Astrocyte of the cerebellum (primary cell): Measurements from ENCODE around the gene KSR2.
"Not testable (repeated sequence)": the region's sequence is repeated elsewhere in the genome, so short reads cannot be mapped to it uniquely, and the experiment has no call there.

Source experiments
- DNase-seq: peaks from one replicate; pipeline ENCODE4 v3.0.0-alpha.2; 2011; ENCODE audit warnings: low read depth
- H3K4me3 ChIP-seq: 2 replicates; pipeline ENCODE4 v1.5.1; 2011; ENCODE audit warnings: mild to moderate bottlenecking, low read depth, low read length, moderate library complexity
- CTCF ChIP-seq: IDR thresholded peaks from 2 replicates; pipeline ENCODE4 v1.5.1; 2012; ENCODE audit warnings: low read length, low read depth, moderate library complexity, mild to moderate bottlenecking; ENCODE audit errors: missing control alignments
- in situ Hi-C: cut with HindIII; loops from 2 replicates; pipeline ENCODE4 v1.10.0; 2017; ENCODE audit warnings: low sequenced_read_pairs

KSR2 gene

GRCh38 chr12:117897372-117898161 lies 71.2 kb downstream of the KSR2 start:
- in situ Hi-C loops = loop anchor here (5.0 to 10.0 kb wide), 2 partner anchors 63 to 105 kb away; no protein-coding TSS in a partner anchor
- TF ChIP-seq CTCF = no peak
- no peak overlapping the region for H3K4me3 ChIP-seq
- no peak for DNase-seq

- no peak overlapping the region for H3K4me3 ChIP-seq
- in situ Hi-C loops = loop anchor here (5.0 to 10.0 kb wide), 2 partner anchors 61 to 106 kb away; no protein-coding TSS in a partner anchor
- TF ChIP-seq CTCF = no peak
- DNase-seq = no peak
Observed at GRCh38 chr12:117896009-117896408, 72.8 kb downstream of the KSR2 start.

- no peak for TF ChIP-seq CTCF
- no peak for DNase-seq
- no peak overlapping the region for H3K4me3 ChIP-seq
- in situ Hi-C loops = loop anchor here (10.0 kb wide), 1 partner anchor 58 kb away; no protein-coding TSS in a partner anchor
Observed at GRCh38 chr12:117892441-117892840, 76.3 kb downstream of the KSR2 start.

GRCh38 chr12:117891265-117891664 lies 77.5 kb downstream of the KSR2 start:
- not testable (repeated sequence) for H3K4me3 ChIP-seq, DNase-seq
- in situ Hi-C loops = loop anchor here (10.0 kb wide), 1 partner anchor 56 kb away; no protein-coding TSS in a partner anchor

- DNase-seq = no peak
- TF ChIP-seq CTCF = no peak
- H3K4me3 ChIP-seq = no peak overlapping the region
- in situ Hi-C loops = loop anchor here (10.0 kb wide), 1 partner anchor 56 kb away; no protein-coding TSS in a partner anchor
Observed at GRCh38 chr12:117890644-117891043, 78.1 kb downstream of the KSR2 start.

- TF ChIP-seq CTCF = no peak
- in situ Hi-C loops = loop anchor here (10.0 kb wide), 1 partner anchor 55 kb away; no protein-coding TSS in a partner anchor
- no peak overlapping the region for H3K4me3 ChIP-seq
- DNase-seq = no peak
Observed at GRCh38 chr12:117890137-117890536, 78.7 kb downstream of the KSR2 start.

- H3K4me3 ChIP-seq = no peak overlapping the region
- in situ Hi-C loops = no loop called here
- DNase-seq = no peak
- no peak for TF ChIP-seq CTCF
Observed at GRCh38 chr12:117889098-117889497, 79.7 kb downstream of the KSR2 start.
